ENCODE results near the gene CDKAL1. TPM values are rescaled to one million over a fixed set of nuclear protein-coding genes. Genes with fewer than 3 reads are reported as not detected.

CDKAL1 gene
- total and polyA plus RNA-seq, 2 of the 13 experiments (the other 11 are each of a cell fraction or from before 2014, with no cell fraction given), result 9.5 to 27.7 TPM

DNA sequence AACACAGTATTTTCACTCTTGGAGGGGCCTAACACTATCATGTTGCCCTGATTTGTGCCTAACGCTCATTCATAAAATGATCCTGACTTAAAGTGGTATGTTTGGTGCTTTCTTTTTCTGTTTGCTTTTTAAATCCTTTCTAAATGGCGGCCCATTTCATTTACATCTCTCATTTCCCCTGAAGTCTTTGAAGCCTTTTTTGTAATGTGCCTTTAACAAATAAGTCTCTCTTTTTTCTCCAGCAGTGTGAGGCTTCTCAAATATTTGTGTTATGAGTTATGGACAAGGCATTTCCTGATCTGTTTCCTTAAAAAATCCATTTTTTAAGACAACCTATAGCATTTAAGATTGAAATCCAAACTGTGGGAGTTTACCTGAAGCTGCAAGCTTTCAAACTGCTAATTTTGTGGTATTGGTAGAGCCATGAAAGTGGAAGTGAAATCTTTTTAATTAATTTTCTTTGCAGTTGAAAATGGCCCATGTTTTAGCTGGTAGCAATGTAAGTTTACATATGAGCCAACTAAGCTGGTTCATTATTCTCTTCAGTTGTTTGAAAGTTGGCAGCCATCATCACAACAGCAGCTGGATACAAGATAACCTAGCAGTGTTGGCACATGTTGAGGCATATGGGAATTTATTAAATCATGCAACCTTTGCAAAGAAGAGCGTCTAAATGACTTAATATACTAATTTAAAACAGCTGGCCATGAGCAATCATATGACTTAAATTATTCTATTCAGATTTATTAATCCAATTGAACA, 469.7 kb downstream of the CDKAL1 start (continued):
- TF ChIP-seq SMAD9 (CRISPR knock-in tag; IDR thresholded peaks at IDR 0.05), result no peak
- no peak for TF ChIP-seq ZBTB49 (CRISPR knock-in tag; IDR thresholded peaks at IDR 0.05; ENCODE audit: borderline replicate concordance)
- TF ChIP-seq ZIK1 (CRISPR knock-in tag; IDR thresholded peaks at IDR 0.05; ENCODE audit: borderline replicate concordance, low read depth), result no peak
- peak; percentile 85 for TF ChIP-seq NFKBIZ (CRISPR knock-in tag; IDR thresholded peaks at IDR 0.05)
- no peak for TF ChIP-seq ZNF337 (CRISPR knock-in tag; IDR thresholded peaks at IDR 0.05; ENCODE audit: borderline replicate concordance, low read depth)
- TF ChIP-seq ARID5B (CRISPR knock-in tag; IDR thresholded peaks at IDR 0.05), result peak; percentile 98
- no peak for TF ChIP-seq CC2D1A (CRISPR knock-in tag; IDR thresholded peaks at IDR 0.05)
- no peak for TF ChIP-seq SNRNP70 (IDR thresholded peaks at IDR 0.05; ENCODE audit: low read depth, low read length)
- TF ChIP-seq ZC3H13 (CRISPR knock-in tag; IDR thresholded peaks at IDR 0.05), result no peak
- no peak for TF ChIP-seq GATAD1 (CRISPR knock-in tag; IDR thresholded peaks at IDR 0.05)
- TF ChIP-seq ZNF737 (CRISPR knock-in tag; IDR thresholded peaks at IDR 0.05; ENCODE audit: borderline replicate concordance), result no peak
- TF ChIP-seq ZNF451 (CRISPR knock-in tag; IDR thresholded peaks at IDR 0.05), result no peak
- 0 out of 2 replicates have a peak, but pooled peaks have one; percentile 12 for TF ChIP-seq SMC3 (IDR thresholded peaks at IDR 0.05; ENCODE audit: low read length)
- TF ChIP-seq HMG20B (CRISPR knock-in tag; conservative IDR thresholded peaks at IDR 0.05), result peak; percentile 97
- no peak for TF ChIP-seq ZNF784 (CRISPR knock-in tag; IDR thresholded peaks at IDR 0.05; ENCODE audit: borderline replicate concordance)
- peak; percentile 26; the same call in 1 of the 2 replicates for TF ChIP-seq STAG1 (CRISPR knock-in tag; IDR thresholded peaks at IDR 0.05)
- no peak for TF ChIP-seq THYN1 (CRISPR knock-in tag; IDR thresholded peaks at IDR 0.05; ENCODE audit: borderline replicate concordance, low read depth)
- TF ChIP-seq PRDM10 (CRISPR knock-in tag; IDR thresholded peaks at IDR 0.05; ENCODE audit: low read depth), result peak; percentile 65; the same call in 1 of the 2 replicates
